ENCODE results near the gene USP21. TPM values are rescaled to one million over a fixed set of nuclear protein-coding genes. Genes with fewer than 3 reads are reported as not detected.

The USP21 gene
- total RNA-seq, 1 donor from 2014 or later, result 45.7 TPM

- no peaks in the 10 kb centered on the region for H3K36me3 Mint-ChIP-seq
- H3K27ac Mint-ChIP-seq, result no peak overlapping the region
- no peak overlapping the region for H3K4me3 Mint-ChIP-seq
- DNase-seq (ENCODE audit: extremely low spot score, unreplicated experiment), result no peak
- H3K9me3 Mint-ChIP-seq, result no peaks in the 10 kb centered on the region
- H3K4me1 Mint-ChIP-seq (ENCODE audit: unreplicated experiment), result peaks cover 11% of the 10 kb centered on the region
- H3K27me3 Mint-ChIP-seq, result no peaks in the 10 kb centered on the region
- TF ChIP-seq, protein P1, sequence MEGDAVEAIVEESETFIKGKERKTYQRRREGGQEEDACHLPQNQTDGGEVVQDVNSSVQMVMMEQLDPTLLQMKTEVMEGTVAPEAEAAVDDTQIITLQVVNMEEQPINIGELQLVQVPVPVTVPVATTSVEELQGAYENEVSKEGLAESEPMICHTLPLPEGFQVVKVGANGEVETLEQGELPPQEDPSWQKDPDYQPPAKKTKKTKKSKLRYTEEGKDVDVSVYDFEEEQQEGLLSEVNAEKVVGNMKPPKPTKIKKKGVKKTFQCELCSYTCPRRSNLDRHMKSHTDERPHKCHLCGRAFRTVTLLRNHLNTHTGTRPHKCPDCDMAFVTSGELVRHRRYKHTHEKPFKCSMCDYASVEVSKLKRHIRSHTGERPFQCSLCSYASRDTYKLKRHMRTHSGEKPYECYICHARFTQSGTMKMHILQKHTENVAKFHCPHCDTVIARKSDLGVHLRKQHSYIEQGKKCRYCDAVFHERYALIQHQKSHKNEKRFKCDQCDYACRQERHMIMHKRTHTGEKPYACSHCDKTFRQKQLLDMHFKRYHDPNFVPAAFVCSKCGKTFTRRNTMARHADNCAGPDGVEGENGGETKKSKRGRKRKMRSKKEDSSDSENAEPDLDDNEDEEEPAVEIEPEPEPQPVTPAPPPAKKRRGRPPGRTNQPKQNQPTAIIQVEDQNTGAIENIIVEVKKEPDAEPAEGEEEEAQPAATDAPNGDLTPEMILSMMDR (conservative IDR thresholded peaks at IDR 0.05), result peak; percentile 73
These were observed 19.5 kb upstream of the USP21 start for GRCh38 chr1:161139766-161140165.

DNA sequence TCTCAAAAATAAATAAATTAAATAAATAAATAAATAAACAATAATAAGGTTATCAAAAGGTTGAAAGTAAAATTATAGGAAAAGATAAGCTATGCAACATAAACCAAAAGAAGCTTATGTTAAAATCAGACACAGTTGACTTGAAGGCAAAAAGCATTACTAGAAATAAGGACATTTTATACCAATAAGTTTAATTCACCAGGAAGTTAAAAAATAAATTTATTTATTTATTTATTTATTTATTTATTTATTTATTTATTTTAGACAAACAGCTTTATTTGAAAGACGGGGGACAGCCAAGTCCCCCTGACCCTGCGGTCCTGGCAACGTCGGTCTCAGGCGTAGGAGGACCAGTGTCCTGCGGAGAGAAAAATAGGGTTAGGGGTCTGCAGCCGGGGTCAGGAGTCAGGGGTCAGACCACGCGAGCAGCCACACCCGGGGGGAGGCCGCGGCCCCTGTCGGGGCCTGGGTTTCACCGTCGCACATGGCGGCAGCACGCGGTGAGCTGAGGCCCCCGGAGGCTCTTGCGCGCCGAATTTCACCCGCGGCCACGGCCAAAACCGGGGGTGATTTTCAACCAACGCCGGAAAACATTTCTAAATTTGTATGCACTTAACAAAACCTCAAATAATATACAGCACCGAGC lies 18.4 kb upstream of the USP21 start:
- H3K36me3 Mint-ChIP-seq, result no peaks in the 10 kb centered on the region
- TF ChIP-seq, protein P1 (conservative IDR thresholded peaks at IDR 0.05), result no peak
- no peak for DNase-seq (ENCODE audit: extremely low spot score, unreplicated experiment)
- no peaks in the 10 kb centered on the region for H3K9me3 Mint-ChIP-seq
- no peak overlapping the region for H3K27ac Mint-ChIP-seq
- no peak overlapping the region for H3K4me3 Mint-ChIP-seq
- H3K27me3 Mint-ChIP-seq, result no peaks in the 10 kb centered on the region
- peaks cover 11% of the 10 kb centered on the region for H3K4me1 Mint-ChIP-seq (ENCODE audit: unreplicated experiment)

- H3K4me3 Mint-ChIP-seq, result no peak overlapping the region
- H3K27ac Mint-ChIP-seq, result no peak overlapping the region
- TF ChIP-seq, protein P1 (conservative IDR thresholded peaks at IDR 0.05), result no peak
- no peaks in the 10 kb centered on the region for H3K36me3 Mint-ChIP-seq
- no peaks in the 10 kb centered on the region for H3K9me3 Mint-ChIP-seq
- no peaks in the 10 kb centered on the region for H3K4me1 Mint-ChIP-seq (ENCODE audit: unreplicated experiment)
- DNase-seq (ENCODE audit: extremely low spot score, unreplicated experiment), result no peak
- H3K27me3 Mint-ChIP-seq, result no peaks in the 10 kb centered on the region
These were observed 13.5 kb upstream of the USP21 start for GRCh38 chr1:161145832-161146231.

GRCh38 chr1:161153176-161153575 lies 6.1 kb upstream of the USP21 start:
- DNase-seq (ENCODE audit: extremely low spot score, unreplicated experiment), result no peak
- no peaks in the 10 kb centered on the region for H3K9me3 Mint-ChIP-seq
- H3K4me1 Mint-ChIP-seq (ENCODE audit: unreplicated experiment), result peaks cover 19% of the 10 kb centered on the region
- no peaks in the 10 kb centered on the region for H3K36me3 Mint-ChIP-seq
- peak overlapping the region; percentile 99 for H3K4me3 Mint-ChIP-seq
- H3K27ac Mint-ChIP-seq, result peak overlapping the region; percentile 100
- TF ChIP-seq, protein P1 (conservative IDR thresholded peaks at IDR 0.05), result no peak
- no peaks in the 10 kb centered on the region for H3K27me3 Mint-ChIP-seq

DNA sequence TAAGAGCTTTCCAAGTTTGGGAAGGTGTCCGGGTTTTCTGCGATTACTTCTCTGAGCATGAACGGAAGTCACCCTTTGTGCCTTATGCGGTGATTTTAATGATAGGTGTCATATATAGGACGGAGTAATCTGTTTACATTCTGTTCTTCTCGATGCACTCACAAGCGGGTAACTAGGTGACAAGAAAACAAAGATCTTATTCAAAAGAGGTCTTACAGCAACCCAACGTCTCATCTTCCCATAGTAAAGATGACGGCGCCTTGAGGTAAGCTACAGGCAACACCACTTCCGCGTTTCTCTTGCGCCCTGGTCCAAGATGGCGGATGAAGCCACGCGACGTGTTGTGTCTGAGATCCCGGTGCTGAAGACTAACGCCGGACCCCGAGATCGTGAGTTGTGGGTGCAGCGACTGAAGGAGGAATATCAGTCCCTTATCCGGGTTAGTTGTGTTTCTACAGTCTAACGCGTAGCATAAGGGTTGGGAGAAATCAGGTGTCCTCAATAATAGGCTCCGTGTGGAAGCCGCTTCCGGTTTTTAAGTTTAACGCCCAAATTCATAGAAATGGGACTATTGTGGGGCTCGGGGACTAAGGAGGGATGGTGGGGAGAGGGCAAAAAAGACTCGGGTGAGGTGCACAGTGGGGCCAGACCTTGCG lies 5.5 kb upstream of the USP21 start, which contains the start of gene UFC1:
TSS of gene UFC1 (plus strand) at position 297 of the 656 bp plus-strand sequence. CDS start at position 317, 20 bp downstream.
- H3K9me3 Mint-ChIP-seq, result no peaks in the 10 kb centered on the region

More for the DNA sequence above, 5.5 kb upstream of the USP21 start, which contains the start of gene UFC1:
- Mint-ChIP-seq H3K36me3 (no peaks in the 10 kb centered on the region), H3K27ac (peak within 1 kb of the TSS; percentile 100), H3K27me3 (no peaks in the 10 kb centered on the region), H3K4me1 (ENCODE audit: unreplicated experiment) (peaks cover 22% of the 10 kb centered on the region), H3K4me3 (peak within 1 kb of the TSS; percentile 99)
- DNase-seq (ENCODE audit: extremely low spot score, unreplicated experiment), result no peak
- TF ChIP-seq, protein P1 (conservative IDR thresholded peaks at IDR 0.05), result no peak
